Tongue (tissue), 2 donors: ENCODE data around the gene BBLN. TPM values are rescaled to one million over a fixed set of nuclear protein-coding genes. Genes with fewer than 3 reads are reported as not detected.

ENCODE experiments used
- DNase-seq: peaks from one replicate; pipeline ENCODE4 v3.0.0-alpha.2; 2015
- total RNA-seq: library from RNA; depleted of rRNA; stranded (reverse); fragments of >200 nt; gene quantifications from one replicate; pipeline ENCODE4 v1.2.3, GENCODE V29; 2014

The BBLN gene
- total RNA-seq, 1 donor from 2014 or later, result 34.5 TPM

DNA sequence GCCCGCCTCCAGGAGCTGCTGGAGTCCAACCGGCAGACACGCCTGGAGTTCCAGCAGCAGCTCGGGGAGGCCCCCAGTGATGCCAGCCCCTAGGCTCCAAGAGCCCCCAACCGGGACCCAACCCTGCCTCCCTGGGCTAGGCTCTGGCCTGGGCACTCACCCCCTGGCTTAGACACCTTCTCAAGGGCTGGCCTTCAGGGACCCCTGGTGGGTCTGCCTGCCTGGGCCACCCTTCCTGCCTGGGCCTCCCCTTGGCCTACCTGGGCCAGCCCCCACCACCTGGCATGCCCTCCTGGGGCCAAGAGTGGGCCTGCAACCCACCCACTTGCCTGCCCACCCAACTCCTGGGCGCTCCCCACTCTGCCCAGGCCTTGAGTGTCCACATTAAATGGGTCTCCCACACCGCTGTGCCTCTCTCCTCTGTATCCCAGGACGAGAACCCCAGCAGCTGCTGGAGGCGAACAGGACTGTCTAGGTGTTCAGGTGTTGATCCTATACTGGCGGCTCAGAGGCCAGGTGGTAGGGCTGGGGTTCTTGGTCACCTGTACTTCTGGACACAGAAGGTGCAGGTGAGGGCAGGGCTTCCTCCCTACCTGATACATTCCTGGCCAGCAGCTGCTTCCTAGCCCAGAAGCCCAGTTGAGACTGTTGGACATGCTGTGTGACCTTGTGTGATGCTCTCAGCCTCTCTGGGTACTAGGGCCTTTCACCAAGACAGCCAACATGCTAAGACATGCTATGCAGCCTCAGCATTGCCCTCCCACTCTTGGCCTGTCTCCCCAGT lies 3.6 kb downstream of the BBLN start:
- no peak for DNase-seq

DNA sequence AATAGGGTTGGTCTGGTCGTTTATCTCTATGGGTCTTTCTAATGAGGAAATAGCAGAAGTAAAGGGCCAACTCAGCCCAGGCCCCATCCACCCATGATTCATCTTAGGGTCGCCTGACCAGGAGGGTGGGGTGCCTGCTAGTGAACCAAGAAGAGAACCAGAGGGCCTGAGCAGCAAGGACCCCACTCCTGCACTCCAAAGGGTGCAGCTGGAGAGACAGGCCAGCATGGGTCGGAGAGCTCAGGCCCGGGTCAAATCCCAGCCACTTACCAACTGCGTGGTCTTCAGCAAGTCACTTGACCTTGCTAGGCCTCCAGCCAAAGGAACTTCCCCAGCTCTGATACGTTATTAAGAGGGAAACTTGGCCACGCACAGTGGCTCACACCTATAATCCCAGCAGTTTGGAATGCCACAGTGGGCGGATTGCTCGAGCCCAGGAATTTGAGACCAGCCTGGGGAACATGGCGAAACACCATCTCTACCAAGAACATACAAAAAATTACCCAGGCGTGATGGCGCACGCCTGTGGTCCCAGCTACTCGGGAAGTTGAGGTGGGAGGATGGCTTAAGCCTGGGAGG lies 4.3 kb downstream of the BBLN start:
- DNase-seq, result no peak

DNA sequence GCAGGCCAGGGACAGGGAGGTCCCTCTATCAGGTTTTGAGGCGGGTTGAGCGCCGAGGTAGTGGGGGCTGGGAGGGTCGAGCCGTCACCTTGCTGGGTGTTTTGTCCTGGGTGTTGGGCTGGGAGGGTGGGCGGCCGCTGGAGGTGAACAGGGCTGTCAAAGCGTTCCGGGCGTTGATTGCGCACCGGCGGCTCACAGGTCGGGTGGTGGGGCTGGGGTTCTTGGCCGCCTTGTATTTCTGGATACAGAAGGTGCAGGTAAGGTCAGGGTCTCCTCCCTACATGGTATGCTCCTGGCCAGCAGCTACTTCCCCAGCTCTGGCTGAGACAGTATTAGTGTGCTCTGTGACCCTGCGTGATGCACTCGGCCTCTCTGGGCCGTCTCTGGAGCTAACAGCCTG lies 6.1 kb downstream of the BBLN start:
- DNase-seq, result no peak

DNA sequence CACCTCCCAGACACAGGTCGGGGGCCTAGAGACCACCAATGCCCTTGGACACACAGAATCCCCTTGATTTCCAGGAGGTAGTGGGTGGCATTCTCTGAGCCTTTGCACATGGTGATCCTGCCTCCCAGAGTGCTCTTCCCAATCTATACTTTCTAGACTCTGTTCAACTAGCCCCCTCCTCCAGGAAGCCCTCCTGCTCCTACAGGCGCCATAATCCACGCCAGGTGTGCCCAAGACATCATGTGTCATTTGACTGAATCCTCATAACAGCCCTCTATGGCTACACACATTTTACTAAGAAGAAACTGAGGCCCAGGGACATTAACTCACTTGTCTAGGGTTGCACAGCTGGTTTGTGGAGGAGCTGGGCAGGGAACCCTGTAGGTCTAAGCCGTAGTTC lies 7.1 kb downstream of the BBLN start:
- DNase-seq, result no peak

DNA sequence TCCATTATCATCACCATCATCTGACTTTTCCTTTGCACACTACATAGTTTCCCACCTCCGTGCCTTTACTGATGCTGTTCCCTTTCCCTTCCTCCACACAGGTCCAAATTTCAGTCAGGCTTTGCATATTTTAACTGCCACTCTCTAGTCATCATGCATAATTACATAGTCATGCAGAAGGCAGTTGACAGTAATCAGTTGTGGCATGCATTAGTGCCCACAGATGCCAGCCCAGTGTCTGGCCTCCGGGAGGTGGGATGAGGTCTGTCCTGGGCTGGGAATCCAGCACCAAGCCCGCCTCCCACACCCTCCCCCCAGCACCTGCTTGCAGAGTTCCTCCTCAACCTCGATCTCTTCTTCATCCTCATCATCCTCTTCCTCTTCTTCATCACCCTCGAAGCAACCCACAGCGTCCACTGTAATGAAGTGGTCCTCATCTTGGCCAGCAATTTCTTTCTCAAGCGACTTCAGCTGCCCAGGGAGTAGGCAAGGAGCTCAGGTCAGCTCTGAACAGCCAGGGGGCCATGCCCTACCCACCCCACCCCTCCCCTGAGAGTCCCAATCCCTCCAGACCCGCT lies 8.8 kb downstream of the BBLN start:
- no peak for DNase-seq

DNA sequence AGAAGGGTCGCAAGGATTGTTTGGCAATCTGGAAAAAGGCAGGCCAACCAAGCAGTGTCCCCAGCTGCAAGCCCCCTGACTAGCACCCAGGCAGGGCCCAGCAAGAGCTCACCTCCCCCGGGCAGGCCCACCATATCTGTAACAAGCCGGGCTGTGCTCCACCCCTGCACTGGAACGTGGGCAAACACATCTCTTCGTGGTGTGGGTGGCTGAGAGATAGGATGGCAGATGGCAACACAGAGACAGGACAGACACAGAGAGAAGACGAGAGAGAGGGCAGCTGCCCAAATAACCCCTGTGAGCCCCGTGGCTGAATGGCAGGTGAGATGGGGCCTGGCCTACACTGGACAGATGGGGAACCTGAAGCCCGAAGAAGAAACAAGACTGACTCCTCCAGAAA lies 9.4 kb downstream of the BBLN start:
- DNase-seq, result no peak

DNA sequence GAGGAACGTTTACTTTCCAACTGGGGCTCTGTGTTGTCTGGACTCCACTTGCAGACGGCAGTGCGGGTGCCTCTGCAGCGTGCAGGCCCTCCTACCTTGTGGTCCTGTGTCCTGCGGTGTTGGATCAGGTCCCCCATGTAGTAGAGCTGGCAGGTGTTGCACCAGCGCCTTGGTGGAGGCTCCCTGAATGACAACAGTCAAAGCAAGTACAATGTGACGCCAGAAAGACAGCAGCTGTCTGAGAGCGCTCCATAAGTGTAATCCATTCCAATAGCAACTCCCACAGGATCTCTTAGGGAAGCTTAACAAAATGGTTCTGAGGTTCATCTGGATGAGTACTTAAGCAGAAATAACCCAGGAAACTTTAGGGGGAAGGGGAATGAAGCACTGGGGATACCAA lies 9.9 kb downstream of the BBLN start:
- DNase-seq, result peak; percentile 53

DNA sequence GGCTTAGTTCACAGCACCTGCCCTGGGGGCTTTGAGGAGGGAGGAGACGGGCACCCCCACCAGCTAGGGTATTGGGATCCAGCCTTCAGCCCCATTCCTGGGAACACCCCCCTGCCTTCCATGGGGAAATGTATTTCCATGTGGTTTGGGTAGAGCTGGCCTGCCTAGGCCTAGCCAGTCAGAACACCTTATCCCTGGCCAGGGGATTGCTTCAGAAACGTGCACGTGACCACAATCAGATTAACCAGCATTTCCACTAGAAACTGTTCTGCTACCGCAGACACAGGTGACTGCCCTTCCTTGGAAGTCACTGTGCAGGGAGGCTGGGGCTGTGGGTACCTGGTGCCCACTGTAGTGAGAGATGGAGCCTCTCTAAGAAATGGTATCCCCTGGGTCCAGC lies 14.0 kb downstream of the BBLN start:
- no peak for DNase-seq

DNA sequence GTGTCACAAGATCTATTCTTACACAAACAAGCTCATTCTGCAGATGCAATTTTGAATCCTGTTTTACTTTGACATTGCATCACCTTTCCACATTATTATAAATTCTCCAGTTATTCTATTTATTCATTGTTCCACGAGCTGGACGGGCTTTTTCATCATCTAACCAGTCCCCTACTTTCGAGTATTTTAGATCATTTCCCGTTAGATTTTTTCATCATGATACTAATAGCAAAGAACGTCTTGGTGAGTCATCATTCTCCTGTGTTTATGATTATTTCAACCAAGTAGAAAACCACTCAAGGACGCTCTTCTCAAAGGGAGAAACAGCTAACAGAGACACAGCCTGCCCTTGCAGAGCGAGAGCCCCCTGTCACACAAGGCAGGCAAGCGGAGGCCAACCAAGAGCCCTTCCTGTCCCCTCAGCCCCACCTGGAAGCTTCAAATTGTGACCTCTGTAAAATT lies 15.1 kb downstream of the BBLN start:
- no peak for DNase-seq

DNA sequence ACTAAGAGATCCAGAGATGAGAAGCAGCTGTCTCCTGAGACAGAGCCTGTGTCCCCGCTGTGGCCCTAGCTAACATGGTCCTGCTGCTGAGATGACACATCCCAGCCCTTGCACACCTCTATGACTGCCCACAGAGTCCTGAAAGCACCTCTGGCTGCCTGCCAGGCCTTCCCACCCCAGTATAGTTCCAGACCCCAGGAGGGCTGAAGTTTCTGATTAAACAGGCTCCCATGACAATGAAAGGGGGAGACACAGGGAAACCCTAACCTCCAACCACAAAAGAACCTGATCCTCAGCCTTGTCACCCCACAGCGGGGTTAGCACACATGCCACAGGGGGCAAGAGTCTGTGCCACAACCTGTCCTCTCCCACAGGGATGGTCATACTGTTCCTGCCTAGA lies 15.7 kb downstream of the BBLN start:
- no peak for DNase-seq

DNA sequence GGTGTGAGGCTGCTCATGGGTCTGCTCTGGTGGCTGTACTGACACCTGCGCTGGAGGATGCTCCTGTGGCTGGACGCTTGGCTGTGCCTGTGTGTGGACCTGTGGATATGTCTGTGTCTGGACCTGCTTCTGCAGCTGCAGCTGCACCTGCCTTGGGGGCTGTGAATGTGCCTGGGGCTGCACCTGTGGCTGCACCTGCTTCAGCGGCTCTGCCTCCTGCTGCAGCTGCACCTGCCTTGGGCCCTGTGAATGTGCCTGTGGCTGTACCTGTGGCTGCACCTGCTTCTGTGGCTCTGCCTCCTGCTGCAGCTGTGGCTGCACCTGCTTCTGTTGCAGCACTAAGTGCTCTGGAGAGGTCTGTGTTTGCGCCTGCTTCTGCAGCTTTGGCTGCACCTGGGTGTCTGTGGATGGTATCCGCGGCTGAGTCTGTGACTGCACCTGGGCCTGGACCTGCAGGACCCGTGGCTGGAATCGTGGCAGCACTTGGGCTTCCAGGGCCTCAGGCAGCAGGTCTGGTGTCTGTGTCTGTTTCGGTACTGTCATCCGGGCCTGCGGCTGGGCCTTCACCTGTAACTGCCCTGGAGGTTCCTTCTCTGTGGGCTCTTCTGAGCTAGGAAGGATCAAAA lies 18.9 kb downstream of the BBLN start:
- DNase-seq, result no peak

DNA sequence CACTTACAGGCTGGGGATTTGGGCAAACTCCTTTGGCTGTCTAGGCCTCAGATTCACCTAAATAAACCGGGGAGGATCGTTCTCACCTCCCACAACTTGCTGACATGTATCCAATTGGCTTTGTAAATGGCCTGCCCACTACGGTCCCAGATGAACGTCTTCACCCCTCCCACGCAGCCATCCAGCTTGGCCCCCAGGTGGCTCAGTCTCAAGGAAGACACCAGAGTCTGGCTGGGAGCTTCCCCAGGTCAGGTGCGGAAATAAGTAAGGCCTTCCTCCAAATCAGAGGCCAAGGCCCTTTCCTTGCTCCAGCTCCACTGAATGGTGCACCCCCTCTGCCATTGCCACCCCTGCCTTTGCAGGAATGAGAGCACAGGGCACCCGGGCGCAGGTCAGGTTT lies 19.9 kb downstream of the BBLN start:
- no peak for DNase-seq

DNA sequence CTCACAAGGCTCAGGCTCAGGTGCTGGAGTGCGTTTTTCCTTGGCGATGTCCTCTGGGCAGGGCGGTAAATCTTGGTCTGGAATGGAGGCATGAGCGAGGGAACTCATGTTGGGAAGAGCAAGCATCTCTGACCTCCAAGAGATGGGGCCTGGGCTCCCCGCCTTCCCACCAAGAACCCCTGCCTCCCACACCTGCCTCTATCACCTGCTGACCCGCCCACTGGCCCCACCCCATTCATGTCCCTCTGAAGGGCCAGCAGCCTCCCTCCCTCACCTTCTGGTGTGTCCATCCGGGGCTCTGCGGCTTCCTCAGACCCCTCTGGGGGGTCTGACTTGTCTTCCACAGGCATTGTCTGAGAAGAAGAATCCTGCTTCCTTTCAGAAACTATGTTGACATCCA lies 20.4 kb downstream of the BBLN start:
- no peak for DNase-seq

DNA sequence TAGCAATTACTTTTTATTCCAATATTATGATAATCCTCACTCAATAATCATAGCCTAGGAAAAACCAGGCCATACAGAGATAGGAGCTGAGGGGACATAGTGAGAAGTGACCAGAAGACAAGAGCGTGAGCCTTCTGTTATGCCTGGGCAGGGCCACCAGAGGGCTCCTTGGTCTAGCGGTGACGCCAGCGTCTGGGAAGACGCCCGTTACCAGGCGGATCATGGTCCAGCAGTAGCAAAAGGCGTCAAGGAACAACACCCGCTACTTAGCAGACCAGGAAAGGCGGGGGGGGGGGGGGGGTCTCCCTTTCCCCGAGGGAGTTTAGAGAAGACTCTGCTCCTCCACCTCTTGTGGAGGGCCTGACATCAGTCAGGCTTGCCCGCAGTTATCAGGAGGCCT lies 21.4 kb downstream of the BBLN start:
- peak; percentile 34 for DNase-seq

DNA sequence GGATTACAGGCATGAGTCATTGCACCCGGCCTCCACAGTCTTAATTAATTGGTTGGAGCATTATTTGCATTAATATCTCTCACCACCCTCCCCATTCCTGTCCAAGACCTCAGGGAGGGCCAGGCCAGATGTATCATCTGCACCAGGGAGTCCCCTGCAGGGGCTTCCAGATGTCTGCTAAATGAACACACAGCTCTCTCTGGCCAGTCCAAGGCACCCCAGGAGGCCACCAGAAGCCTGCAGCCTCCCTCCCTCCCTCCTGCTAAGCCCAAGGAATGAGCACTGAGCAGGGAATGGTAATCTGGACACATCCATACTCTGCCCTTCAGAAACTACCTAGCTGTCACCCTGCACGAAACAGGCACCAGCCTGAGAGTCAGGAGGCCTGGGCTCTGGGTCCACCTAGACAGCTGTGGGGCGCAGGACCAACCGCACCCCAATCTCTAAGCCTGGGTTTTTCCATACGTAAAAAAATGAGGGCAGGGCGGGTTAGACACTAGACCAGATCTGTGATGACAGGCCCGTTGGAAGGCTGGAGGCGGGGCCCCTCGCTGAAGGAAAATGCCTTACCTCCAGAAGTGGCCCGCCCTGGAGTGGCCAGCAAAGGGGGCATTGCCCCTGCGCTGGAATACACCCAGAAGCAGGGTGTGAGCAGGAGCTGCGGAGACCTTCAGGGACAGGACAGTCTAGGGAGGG lies 23.0 kb downstream of the BBLN start:
- DNase-seq, result no peak

DNA sequence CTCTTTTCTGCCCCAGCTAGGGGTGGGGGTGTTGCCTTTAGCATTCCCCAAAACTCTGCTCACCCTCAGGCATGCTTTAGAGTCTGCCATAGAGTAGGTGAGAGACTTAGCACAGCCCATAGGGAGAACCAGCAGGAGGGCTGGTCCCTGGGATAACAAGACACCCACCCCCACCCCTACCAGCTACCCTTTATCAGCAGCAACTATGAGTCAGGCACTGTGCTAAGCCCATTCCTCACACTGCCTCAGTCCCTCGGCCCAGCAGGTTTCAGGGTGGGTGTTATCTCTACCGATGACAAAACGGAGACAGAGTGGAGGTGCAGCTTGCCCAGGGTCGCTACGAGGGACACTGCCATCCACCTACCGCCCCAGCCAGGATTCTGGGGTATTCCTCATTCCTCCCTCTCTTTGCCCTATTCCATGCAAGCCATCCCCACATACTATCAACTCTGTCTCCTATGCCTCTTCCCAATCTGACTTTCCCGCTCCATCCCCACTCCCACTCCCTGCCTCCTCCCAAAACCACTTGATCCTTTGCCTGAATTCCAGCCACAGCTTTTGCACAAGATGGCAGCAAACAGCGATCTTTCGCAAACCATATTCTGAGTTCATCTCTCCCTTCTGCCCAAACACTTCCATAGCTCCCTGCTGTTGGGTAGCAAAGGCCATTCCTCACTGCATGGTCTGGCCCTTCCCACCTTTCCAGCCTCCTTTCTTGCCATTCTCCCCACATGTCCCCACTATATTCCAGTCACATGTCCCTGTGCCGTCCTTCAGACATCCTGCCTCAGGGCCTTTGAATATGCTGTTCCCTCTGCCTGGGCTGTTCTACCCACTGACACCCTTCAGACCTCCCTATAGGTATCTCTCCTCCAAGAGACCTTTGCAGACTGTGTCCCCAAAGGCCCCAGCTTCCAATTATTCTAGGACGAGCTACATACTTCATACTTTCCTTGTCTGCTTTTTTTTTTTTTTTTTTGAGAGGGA lies 26.2 kb downstream of the BBLN start:
- DNase-seq, result no peak

DNA sequence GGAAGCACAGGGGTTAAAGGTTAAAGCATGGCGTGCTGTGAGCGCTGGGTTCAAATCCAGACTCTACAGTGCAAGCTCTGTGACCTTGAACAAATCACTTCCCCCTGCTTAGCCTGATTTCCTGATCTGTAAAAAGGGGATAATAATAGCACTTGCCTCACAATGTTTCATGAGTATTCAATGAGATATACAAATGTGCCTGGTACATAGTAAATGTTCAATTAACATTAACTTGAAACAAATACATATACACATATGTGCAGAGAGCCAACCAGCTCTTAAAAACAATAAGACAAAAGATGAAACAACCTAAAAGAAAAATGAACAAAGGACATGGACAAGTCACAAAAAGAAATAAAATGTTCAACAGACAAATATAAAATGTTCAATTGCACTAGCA lies 27.3 kb downstream of the BBLN start:
- DNase-seq, result no peak

DNA sequence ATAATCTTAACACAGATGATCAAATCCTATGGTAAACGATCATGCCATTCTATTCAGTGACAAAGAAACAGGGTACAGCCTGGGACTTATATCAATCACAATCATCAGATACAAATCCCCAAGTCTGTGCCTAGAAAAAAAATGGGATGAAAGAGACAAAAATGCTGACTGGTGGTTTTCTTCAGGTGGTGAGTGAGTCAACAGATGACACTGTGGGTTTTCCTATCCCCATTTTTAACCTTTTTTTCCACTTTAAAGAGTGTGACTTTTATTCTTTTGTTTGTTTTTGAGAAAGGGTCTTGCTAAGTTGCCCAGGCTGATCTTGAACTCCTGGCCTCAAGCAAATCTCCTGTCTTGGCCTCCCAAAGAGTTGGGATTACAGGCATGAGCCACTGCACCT lies 28.1 kb downstream of the BBLN start:
- no peak for DNase-seq

DNA sequence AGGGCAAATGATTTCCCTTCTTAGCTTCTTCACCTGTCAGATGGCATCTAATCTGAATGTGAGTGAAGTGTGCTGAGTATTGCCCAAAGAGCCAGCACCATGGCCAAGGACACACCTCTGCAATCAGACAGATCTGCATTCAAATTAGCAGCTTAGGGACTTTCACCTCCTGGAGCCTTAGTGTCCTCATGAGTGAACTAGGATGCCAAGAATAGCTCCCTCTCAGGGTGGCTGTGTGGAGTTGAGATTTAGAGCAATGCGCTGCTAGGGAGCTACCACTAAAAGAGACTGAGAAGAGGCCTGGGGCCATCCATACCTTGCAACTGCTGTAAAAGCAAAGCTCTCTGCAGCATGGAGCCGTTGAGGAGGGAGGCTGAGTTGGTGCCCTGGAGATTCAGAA lies 29.9 kb downstream of the BBLN start:
- no peak for DNase-seq

DNA sequence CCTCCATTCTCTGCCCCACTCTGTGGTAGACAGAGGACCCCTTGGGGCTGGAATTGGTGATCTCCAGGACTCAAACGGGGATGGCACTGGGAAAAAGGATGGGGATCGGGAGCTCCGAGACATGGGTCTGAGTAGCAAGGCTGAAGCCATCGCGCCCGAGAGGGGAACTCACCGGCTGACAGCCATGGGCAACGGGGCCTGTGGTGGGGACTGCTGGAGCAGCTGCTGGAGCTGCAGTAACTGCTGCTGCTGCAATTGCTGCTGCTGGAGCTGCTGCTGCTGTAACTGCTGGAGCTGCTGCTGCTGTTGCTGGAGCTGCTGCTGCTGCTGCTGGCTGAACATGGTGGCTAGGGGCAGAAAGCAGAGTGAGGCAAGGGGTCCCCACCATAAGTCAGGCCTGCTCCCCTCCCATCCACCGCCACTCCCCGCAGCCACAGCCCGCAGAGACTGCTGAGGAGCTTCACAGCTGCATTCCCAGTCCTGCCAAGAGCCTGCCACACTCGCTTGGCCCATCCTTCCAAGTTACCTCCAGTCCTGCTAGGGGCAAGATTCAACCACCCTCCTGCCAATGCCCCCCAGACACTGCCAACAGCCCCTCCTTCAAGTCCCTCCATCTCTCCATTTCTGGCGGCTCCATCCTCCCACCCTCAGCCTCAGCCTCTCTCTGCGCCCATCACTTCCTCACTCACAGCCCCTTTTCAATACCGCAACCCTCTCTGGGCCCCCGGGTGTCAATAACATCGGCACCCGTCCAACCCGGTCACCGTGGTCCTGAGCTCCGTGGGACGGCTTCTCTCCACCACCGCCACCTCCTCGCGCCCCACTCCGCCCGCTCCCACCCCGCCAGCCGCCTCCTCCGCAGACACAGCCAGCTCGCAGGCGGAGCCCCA lies 30.7 kb downstream of the BBLN start:
- DNase-seq, result peak; percentile 25
